ENCODE results near the gene DMKN. TPM values are rescaled to one million over a fixed set of nuclear protein-coding genes. Genes with fewer than 3 reads are reported as not detected.
A peak's percentile ranks its signal among the peaks of the same experiment; 100 is the strongest.

Gene DMKN
- total RNA-seq, 2 experiments from 2014 or later, result 1.4 to 1.5 TPM

- Mint-ChIP-seq H3K27ac (no peak overlapping the region), H3K4me1 (no peaks in the 10 kb centered on the region), H3K36me3 (no peaks in the 10 kb centered on the region), H3K9me3 (no peaks in the 10 kb centered on the region), H3K27me3 (peaks cover 16% of the 10 kb centered on the region), H3K4me3 (no peak overlapping the region)
- DNase-seq, result no peak
Measured at GRCh38 chr19:35519291-35519690, 5.8 kb upstream of the DMKN start.

DNA sequence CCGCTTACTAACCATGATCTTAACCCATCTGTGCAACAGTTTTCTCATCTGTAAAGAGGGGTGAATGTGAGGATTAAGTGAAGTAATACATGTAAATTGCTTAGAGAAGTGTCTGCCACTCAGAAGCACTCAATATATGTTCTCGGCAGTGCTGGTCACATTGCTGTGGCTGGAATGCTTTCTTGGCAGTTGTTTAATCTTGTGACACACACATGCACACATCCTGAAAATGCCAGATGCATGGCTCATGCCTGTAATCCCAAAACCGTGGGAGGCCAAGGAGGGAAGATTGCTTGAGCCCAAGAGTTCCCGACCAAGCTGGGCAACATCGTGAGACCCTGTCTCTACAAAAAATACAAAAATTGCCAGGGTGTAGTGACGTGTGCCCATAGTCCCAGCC is 4.9 kb upstream of the DMKN start:
- Mint-ChIP-seq H3K9me3 (no peaks in the 10 kb centered on the region), H3K36me3 (no peaks in the 10 kb centered on the region), H3K27ac (no peak overlapping the region), H3K27me3 (peaks cover 17% of the 10 kb centered on the region), H3K4me1 (no peaks in the 10 kb centered on the region), H3K4me3 (no peak overlapping the region)
- no peak for DNase-seq

DNA sequence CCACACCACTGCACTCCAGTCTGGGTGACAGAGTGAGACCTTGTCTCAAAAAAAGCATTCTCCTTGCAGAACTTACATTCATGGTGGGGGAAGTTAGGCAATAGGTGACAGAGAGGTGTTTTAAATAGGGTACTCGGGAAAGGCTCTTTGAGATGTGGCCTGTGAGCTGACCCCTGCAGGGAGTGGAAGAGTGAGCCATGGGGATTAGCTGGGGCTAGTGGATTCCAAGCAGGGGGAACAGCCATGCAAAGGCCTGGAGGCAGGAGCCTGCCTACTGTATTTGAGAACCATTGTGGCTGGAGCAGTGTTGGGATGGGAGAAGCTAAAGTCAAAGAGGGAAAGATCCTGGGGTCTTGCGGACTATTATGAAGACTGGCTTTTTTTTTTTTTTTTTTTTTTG is 3.9 kb upstream of the DMKN start:
- peaks cover 25% of the 10 kb centered on the region for H3K27me3 Mint-ChIP-seq
- no peak overlapping the region for H3K27ac Mint-ChIP-seq
- no peak for DNase-seq
- no peaks in the 10 kb centered on the region for H3K9me3 Mint-ChIP-seq
- no peaks in the 10 kb centered on the region for H3K36me3 Mint-ChIP-seq
- H3K4me3 Mint-ChIP-seq, result no peak overlapping the region
- no peaks in the 10 kb centered on the region for H3K4me1 Mint-ChIP-seq

- no peaks in the 10 kb centered on the region for H3K4me1 Mint-ChIP-seq
- H3K9me3 Mint-ChIP-seq, result no peaks in the 10 kb centered on the region
- DNase-seq, result no peak
- H3K27ac Mint-ChIP-seq, result no peak overlapping the region
- no peaks in the 10 kb centered on the region for H3K36me3 Mint-ChIP-seq
- peaks cover 35% of the 10 kb centered on the region for H3K27me3 Mint-ChIP-seq
- no peak overlapping the region for H3K4me3 Mint-ChIP-seq
Measured at GRCh38 chr19:35516310-35516709, 2.9 kb upstream of the DMKN start.

GRCh38 chr19:35514282-35514809 is 897 bp upstream of the DMKN start:
- Mint-ChIP-seq H3K4me1 (peaks cover 11% of the 10 kb centered on the region), H3K36me3 (no peaks in the 10 kb centered on the region), H3K9me3 (no peaks in the 10 kb centered on the region), H3K27ac (no peak overlapping the region), H3K4me3 (no peak overlapping the region), H3K27me3 (peaks cover 49% of the 10 kb centered on the region)
- DNase-seq, result no peak

DNA sequence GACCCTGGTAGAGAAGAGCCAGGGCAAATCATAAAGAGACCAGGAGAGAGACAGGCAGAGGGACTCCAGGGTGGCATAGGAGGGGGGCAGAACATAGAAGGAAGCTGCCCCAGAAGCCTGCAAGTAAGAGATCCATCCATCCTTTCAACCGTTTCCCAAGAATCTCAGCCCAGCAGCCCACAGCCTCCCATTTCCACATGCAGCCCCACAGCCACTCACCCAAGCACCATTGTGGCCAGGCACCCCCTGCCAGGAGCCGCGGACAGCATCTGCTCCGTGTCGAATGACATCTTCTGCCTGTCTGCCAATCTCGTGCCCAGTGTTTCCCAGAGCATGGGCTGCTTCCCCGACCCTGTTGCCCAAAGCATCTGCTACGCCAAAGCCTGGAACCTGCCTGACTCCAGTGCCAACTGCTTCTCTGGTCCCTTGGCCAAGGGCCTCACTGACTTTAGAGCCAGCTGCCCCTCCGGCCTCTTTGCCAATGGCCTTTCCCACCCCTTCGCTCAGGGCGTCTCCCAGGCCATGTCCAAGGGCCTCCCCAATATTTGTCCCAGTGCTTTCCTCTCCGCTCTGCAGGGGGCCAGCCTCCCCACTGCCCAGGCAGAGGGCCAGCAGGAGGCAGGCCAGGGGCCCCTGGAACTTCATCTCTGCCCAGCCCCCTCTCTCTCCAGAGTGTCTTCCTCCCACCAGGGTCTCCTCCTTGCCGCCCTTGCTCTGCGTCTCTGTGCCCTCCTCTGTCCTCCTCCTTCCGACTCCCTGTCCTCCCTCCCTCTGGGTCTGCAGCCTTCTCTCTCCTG is 420 bp downstream of the DMKN start:
- Mint-ChIP-seq H3K4me1 (peaks cover 13% of the 10 kb centered on the region), H3K27me3 (peaks cover 61% of the 10 kb centered on the region), H3K4me3 (no peak overlapping the region), H3K36me3 (no peaks in the 10 kb centered on the region), H3K27ac (no peak overlapping the region), H3K9me3 (no peaks in the 10 kb centered on the region)
- DNase-seq, result no peak

DNA sequence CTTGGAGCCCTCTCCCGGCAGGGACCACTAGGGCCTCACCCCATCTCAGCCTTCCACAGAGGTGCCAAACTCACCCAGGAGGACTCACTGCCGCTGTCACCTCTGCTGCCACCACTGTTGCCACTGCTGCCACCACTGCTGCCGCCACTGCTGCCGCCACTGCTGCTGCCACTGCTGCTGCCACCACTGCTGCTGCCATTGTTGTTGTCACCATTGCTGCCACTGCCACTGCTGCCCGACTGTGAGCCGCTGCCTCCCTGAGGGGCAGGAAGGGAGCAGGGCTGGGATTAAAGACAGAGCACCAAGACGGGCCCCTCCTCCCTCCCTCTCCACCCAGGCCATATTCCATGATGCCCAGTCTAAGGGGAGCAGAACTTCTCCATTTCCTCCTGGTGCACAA is 2.1 kb downstream of the DMKN start:
- DNase-seq, result no peak
- no peaks in the 10 kb centered on the region for H3K36me3 Mint-ChIP-seq
- H3K27me3 Mint-ChIP-seq, result peaks cover 69% of the 10 kb centered on the region
- no peaks in the 10 kb centered on the region for H3K9me3 Mint-ChIP-seq
- no peak overlapping the region for H3K27ac Mint-ChIP-seq
- no peak overlapping the region for H3K4me3 Mint-ChIP-seq
- peaks cover 13% of the 10 kb centered on the region for H3K4me1 Mint-ChIP-seq

GRCh38 chr19:35510626-35510964 is 2.9 kb downstream of the DMKN start:
- Mint-ChIP-seq H3K4me3 (no peak overlapping the region), H3K27ac (no peak overlapping the region), H3K27me3 (peaks cover 72% of the 10 kb centered on the region), H3K9me3 (no peaks in the 10 kb centered on the region), H3K4me1 (peaks cover 13% of the 10 kb centered on the region), H3K36me3 (no peaks in the 10 kb centered on the region)
- no peak for DNase-seq

- Mint-ChIP-seq H3K27ac (no peak overlapping the region), H3K4me3 (peak overlapping the region; percentile 51), H3K4me1 (peaks cover 13% of the 10 kb centered on the region), H3K27me3 (peaks cover 75% of the 10 kb centered on the region), H3K36me3 (no peaks in the 10 kb centered on the region), H3K9me3 (no peaks in the 10 kb centered on the region)
- DNase-seq, result peak; percentile 70
Measured at GRCh38 chr19:35509861-35510625, 3.4 kb downstream of the DMKN start.

DNA sequence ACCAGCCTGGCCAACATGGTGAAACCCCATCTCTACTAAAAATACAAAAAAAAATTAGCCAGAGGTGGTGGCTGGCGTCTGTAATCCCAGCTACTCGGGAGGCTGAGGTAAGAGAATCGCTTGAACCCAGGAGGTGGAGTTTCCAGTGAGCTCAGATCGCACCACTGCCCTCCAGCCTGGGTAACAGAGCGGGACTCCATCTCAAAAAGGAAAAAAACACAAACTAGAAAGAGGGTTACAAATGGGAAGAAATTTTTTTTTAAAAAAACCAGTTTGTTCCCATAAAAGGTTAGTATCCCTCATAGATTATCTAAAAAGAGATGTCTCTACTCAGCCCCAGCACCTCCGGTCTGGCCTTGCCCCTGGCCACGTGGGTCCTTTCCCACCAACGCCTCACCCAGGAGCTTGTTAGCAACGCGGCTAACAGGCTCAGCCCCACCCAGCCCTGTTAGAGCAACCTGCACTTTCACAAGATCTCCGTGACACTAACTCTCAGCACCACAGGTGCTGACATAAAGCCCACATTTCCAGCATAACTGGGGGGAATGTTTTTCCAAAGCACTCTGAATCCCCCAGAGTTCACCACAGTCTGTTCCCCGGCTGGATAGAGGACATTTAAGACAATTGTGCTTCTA is 4.3 kb downstream of the DMKN start:
- H3K27me3 Mint-ChIP-seq, result peaks cover 74% of the 10 kb centered on the region
- H3K4me1 Mint-ChIP-seq, result peaks cover 13% of the 10 kb centered on the region
- peak; percentile 26 for DNase-seq
- H3K4me3 Mint-ChIP-seq, result peak overlapping the region; percentile 51
- no peaks in the 10 kb centered on the region for H3K36me3 Mint-ChIP-seq
- no peaks in the 10 kb centered on the region for H3K9me3 Mint-ChIP-seq
- no peak overlapping the region for H3K27ac Mint-ChIP-seq

DNA sequence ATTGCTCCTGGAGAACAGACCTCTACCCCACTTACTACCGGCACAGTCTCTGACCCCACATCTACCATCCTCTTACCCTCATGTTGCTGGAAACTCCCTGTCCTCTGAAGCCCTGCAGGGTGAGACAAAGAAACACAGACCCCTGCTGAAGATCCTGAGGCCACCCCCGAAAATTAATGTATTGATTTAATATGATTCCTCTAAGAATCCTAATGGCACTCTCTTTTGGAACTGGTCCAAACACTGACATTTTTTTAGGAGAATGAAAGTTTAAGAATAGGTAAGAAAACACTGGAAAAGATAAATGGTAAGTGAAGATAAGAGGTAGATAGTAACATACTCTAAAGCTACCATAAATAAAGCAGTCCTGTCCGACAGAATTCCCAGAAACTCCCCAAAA is 5.3 kb downstream of the DMKN start:
- Mint-ChIP-seq H3K9me3 (no peaks in the 10 kb centered on the region), H3K4me3 (no peak overlapping the region), H3K27me3 (peaks cover 71% of the 10 kb centered on the region), H3K4me1 (peaks cover 13% of the 10 kb centered on the region), H3K27ac (no peak overlapping the region), H3K36me3 (no peaks in the 10 kb centered on the region)
- DNase-seq, result no peak

GRCh38 chr19:35507561-35507960 is 5.9 kb downstream of the DMKN start:
- H3K27ac Mint-ChIP-seq, result no peak overlapping the region
- H3K4me3 Mint-ChIP-seq, result no peak overlapping the region
- peaks cover 13% of the 10 kb centered on the region for H3K4me1 Mint-ChIP-seq
- DNase-seq, result no peak
- no peaks in the 10 kb centered on the region for H3K9me3 Mint-ChIP-seq
- peaks cover 70% of the 10 kb centered on the region for H3K27me3 Mint-ChIP-seq
- H3K36me3 Mint-ChIP-seq, result no peaks in the 10 kb centered on the region

DNA sequence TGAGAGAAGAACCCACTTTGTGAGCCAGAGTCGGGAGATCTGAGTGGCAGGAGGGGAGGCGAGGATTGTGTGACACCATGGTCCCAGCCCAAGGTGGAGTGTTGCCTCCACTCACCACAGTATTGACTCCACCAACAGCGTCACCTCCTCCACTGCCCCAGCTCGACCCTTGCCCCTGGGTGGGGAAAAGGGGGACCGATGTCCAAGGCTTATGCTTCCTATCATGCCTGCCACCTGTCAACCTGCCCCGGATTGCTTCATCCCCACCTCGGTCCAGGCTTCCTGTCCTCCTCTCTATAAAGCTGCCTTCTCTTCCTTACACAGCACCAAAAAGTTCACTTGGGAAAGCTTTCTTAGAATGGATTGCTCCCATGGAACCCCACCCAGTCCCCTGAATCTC is 7.4 kb downstream of the DMKN start:
- Mint-ChIP-seq H3K9me3 (no peaks in the 10 kb centered on the region), H3K27ac (no peak overlapping the region), H3K27me3 (peaks cover 54% of the 10 kb centered on the region), H3K36me3 (no peaks in the 10 kb centered on the region), H3K4me1 (peaks cover 13% of the 10 kb centered on the region), H3K4me3 (no peak overlapping the region)
- no peak for DNase-seq

- Mint-ChIP-seq H3K27ac (no peak overlapping the region), H3K27me3 (peaks cover 25% of the 10 kb centered on the region), H3K9me3 (no peaks in the 10 kb centered on the region), H3K4me1 (no peaks in the 10 kb centered on the region), H3K4me3 (no peak overlapping the region), H3K36me3 (no peaks in the 10 kb centered on the region)
- no peak for DNase-seq
Measured at GRCh38 chr19:35502751-35503150, 10.7 kb downstream of the DMKN start.

DNA sequence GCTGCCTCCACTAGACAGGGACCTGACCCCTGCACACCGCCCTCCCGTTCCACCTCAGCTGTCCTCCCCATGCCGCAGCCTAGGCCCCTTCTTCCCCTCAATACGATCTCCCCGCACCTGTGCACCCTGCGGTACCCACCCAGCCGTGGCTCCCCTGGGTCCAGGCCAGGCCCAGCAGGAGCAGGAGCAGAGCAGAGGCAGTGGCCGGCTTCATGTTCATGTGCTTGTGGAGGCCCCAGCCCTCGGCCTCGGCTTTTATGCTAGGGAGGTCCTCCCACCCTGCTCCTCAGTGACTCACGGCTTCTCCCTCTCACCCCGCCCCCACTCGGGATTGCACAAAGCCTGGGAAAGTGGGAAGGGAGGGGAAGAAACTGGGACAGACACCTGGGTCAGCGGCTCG is 11.8 kb downstream of the DMKN start:
- no peak overlapping the region for H3K27ac Mint-ChIP-seq
- no peaks in the 10 kb centered on the region for H3K36me3 Mint-ChIP-seq
- no peak overlapping the region for H3K4me3 Mint-ChIP-seq
- no peaks in the 10 kb centered on the region for H3K4me1 Mint-ChIP-seq
- no peak for DNase-seq
- H3K27me3 Mint-ChIP-seq, result peaks cover 20% of the 10 kb centered on the region
- no peaks in the 10 kb centered on the region for H3K9me3 Mint-ChIP-seq

Data from activated naive CD8-positive, alpha-beta T cell treated with anti-CD3 and anti-CD28 coated beads for 36 hours (primary cell).